ENCODE measurements around the gene CFAP141. TPM values are rescaled to one million over a fixed set of nuclear protein-coding genes. Genes with fewer than 3 reads are reported as not detected.
A peak's percentile ranks its signal among the peaks of the same experiment; 100 is the strongest.

Gene CFAP141
- total RNA-seq, 2 donors from 2014 or later, result not detected

DNA sequence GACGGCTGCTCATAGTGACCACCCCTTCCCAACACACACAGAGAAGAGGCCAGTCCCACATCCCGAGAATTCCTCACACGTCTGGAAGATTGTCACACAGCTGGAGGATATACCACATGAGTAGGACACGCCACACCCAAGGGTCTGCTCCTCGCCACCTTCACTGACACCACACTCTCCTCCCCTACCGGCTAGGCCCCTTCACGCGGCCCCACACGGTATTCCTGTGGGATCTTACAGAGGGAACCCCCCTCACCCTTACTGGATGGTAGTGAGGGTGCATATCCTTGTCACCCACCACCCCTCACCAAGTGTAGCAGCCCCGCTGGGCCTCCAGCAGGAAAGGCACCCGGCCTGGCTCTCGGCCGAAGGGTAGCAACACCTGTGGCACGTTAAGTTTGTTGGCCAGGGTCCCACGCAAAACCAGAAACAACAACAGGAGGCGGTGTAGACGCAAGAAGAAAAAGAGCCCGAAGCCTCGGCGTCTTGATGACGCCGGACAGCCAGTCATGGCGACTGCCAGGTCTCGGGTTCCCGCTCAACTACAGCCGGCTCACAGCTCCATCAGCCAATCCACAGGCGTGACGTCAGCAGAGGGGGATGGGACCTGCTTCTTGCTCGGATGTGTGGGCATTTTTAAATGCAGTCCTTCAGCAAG lies 51.5 kb downstream of the CFAP141 start, which contains the start of gene NUP210L:
Gene NUP210L, minus strand, starts transcription at position 540 of the 658 bp plus-strand sequence.
- Mint-ChIP-seq H3K9me3 (peaks cover 2% of the 10 kb centered on the region), H3K27ac (peak within 1 kb of the TSS; percentile 68), H3K4me1 (peaks cover 26% of the 10 kb centered on the region), H3K4me3 (no peak within 1 kb of the TSS), H3K27me3 (ENCODE audit: insufficient read depth) (no peaks in the 10 kb centered on the region), H3K36me3 (ENCODE audit: low read depth) (peaks cover 47% of the 10 kb centered on the region)
- Histone ChIP-seq H3K9ac (ENCODE audit: extremely low read depth, low read length, poor library complexity, severe bottlenecking) (no peak within 1 kb of the TSS), H3K4me1 (ENCODE audit: control insufficient read depth, insufficient read depth, low read length) (peaks cover 5% of the 10 kb centered on the region), H3K9me3 (ENCODE audit: control insufficient read depth, low read length) (peaks cover 2% of the 10 kb centered on the region), H3K27ac (ENCODE audit: low read depth, low read length) (peak within 1 kb of the TSS; percentile 3), H3K27me3 (ENCODE audit: control insufficient read depth, insufficient read depth, low read length, poor library complexity, severe bottlenecking) (no peaks in the 10 kb centered on the region), H3K36me3 (ENCODE audit: control insufficient read depth, insufficient read depth, low read length) (peaks cover 51% of the 10 kb centered on the region), H3K4me3 (ENCODE audit: low read length) (no peak within 1 kb of the TSS)
- TF ChIP-seq, protein P1, sequence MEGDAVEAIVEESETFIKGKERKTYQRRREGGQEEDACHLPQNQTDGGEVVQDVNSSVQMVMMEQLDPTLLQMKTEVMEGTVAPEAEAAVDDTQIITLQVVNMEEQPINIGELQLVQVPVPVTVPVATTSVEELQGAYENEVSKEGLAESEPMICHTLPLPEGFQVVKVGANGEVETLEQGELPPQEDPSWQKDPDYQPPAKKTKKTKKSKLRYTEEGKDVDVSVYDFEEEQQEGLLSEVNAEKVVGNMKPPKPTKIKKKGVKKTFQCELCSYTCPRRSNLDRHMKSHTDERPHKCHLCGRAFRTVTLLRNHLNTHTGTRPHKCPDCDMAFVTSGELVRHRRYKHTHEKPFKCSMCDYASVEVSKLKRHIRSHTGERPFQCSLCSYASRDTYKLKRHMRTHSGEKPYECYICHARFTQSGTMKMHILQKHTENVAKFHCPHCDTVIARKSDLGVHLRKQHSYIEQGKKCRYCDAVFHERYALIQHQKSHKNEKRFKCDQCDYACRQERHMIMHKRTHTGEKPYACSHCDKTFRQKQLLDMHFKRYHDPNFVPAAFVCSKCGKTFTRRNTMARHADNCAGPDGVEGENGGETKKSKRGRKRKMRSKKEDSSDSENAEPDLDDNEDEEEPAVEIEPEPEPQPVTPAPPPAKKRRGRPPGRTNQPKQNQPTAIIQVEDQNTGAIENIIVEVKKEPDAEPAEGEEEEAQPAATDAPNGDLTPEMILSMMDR (conservative IDR thresholded peaks at IDR 0.05), result no peak
- WGBS, 2 experiments (ENCODE audit: insufficient coverage in 1 of 2, insufficient read length in 1 of 2), result 90 to 94% methylated on average over 19 to 29 of the region's 29 CpGs
- DNase-seq, result peak; percentile 87

DNA sequence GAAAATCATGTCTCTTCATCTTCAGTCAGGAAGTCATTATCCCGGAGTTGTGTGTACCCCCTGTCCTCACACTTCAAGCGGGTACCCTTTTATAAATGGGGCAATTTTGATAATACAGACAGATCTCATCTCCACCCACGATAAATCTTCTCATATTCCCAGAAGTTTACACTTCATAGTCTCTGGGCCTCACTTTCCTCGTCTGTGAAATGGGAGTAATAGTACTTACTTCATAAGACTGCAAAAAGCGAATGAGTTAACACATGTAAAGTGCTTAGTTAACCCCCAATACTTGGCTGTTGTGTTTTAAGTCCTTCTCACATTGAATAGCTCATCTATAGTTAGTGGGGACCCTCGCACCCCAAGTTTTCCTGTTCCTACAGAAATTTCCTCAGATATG lies 52.1 kb downstream of the CFAP141 start:
- peaks cover 44% of the 10 kb centered on the region for H3K36me3 ChIP-seq (ENCODE audit: control insufficient read depth, insufficient read depth, low read length)
- TF ChIP-seq, protein P1 (conservative IDR thresholded peaks at IDR 0.05), result no peak
- no peak overlapping the region for H3K4me3 ChIP-seq (ENCODE audit: low read length)
- no peaks in the 10 kb centered on the region for H3K27me3 ChIP-seq (ENCODE audit: control insufficient read depth, insufficient read depth, low read length, poor library complexity, severe bottlenecking)
- H3K9ac ChIP-seq (ENCODE audit: extremely low read depth, low read length, poor library complexity, severe bottlenecking), result no peak overlapping the region
- peaks cover 25% of the 10 kb centered on the region for H3K4me1 Mint-ChIP-seq
- no peak for DNase-seq
- 94 to 100% methylated on average over 4 to 6 of the region's 6 CpGs for WGBS, 2 experiments (ENCODE audit: insufficient coverage in 1 of 2, insufficient read length in 1 of 2)
- H3K27ac Mint-ChIP-seq, result no peak overlapping the region
- no peaks in the 10 kb centered on the region for H3K9me3 Mint-ChIP-seq
- peaks cover 41% of the 10 kb centered on the region for H3K36me3 Mint-ChIP-seq (ENCODE audit: low read depth)
- no peak overlapping the region for H3K4me3 Mint-ChIP-seq
- no peak overlapping the region for H3K27ac ChIP-seq (ENCODE audit: low read depth, low read length)
- H3K4me1 ChIP-seq (ENCODE audit: control insufficient read depth, insufficient read depth, low read length), result peaks cover 5% of the 10 kb centered on the region
- H3K9me3 ChIP-seq (ENCODE audit: control insufficient read depth, low read length), result no peaks in the 10 kb centered on the region
- no peaks in the 10 kb centered on the region for H3K27me3 Mint-ChIP-seq (ENCODE audit: insufficient read depth)

DNA sequence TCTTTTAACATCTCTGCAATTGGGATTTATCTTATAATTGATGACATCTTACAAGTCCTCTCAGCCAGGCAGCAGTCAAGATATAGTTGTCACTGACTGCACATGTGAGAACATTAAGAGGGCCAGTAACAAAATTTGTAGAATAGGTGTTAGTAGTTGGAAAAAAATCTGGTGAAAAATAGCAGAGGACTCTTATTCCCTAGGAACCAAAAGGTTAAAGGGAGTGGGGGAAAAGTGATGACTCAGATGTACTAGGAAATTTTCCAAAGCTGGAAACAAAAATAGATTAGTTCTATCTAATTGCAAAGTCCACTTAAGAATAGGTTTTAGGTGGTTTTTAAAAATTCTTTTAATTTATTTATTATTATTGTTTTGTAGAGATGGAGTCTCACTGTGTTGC lies 54.8 kb downstream of the CFAP141 start:
- Mint-ChIP-seq H3K27ac (no peak overlapping the region), H3K36me3 (ENCODE audit: low read depth) (peaks cover 17% of the 10 kb centered on the region), H3K27me3 (ENCODE audit: insufficient read depth) (no peaks in the 10 kb centered on the region), H3K4me3 (no peak overlapping the region), H3K4me1 (peaks cover 6% of the 10 kb centered on the region), H3K9me3 (no peaks in the 10 kb centered on the region)
- H3K9ac ChIP-seq (ENCODE audit: extremely low read depth, low read length, poor library complexity, severe bottlenecking), result no peak overlapping the region
- TF ChIP-seq, protein P1 (conservative IDR thresholded peaks at IDR 0.05), result no peak
- DNase-seq, result no peak
- no peaks in the 10 kb centered on the region for H3K4me1 ChIP-seq (ENCODE audit: control insufficient read depth, insufficient read depth, low read length)
- no peaks in the 10 kb centered on the region for H3K9me3 ChIP-seq (ENCODE audit: control insufficient read depth, low read length)
- no peak overlapping the region for H3K4me3 ChIP-seq (ENCODE audit: low read length)
- no peak overlapping the region for H3K27ac ChIP-seq (ENCODE audit: low read depth, low read length)
- no peaks in the 10 kb centered on the region for H3K27me3 ChIP-seq (ENCODE audit: control insufficient read depth, insufficient read depth, low read length, poor library complexity, severe bottlenecking)
- peaks cover 19% of the 10 kb centered on the region for H3K36me3 ChIP-seq (ENCODE audit: control insufficient read depth, insufficient read depth, low read length)

Small RNA genes within 50 kb of the gene (microRNA-seq; reads per million reads assigned to microRNA genes)
- 1.5 reads per million, percentile 3 among the genes with 10 or more reads in this experiment for gene MIR190B (ENCODE audit: borderline microRNAs expressed)

Other genes with a start within 250 kb of the CFAP141 start
- gene CRTC2, start 247.7 kb downstream of the CFAP141 start, total RNA-seq, result 10 to 100 TPM; 35.5 to 40.9 TPM
- 100 to 1,000 TPM; 129 to 154 TPM for gene SLC39A1, start 242.8 kb downstream of the CFAP141 start, total RNA-seq
- gene CREB3L4, start 238.4 kb downstream of the CFAP141 start, total RNA-seq, result 10 to 100 TPM; 15.6 to 23.9 TPM
- 10 to 100 TPM; 63.6 to 72.8 TPM for gene JTB, start 228.7 kb downstream of the CFAP141 start, total RNA-seq
- 10 to 100 TPM; 80.3 to 97.1 TPM for gene RAB13, start 220.0 kb downstream of the CFAP141 start, total RNA-seq
- 1,000 to 10,000 TPM; 1,800 to 2,084 TPM for gene RPS27, start 215.6 kb downstream of the CFAP141 start, total RNA-seq
- under 1 TPM; 0.07 to 0.11 TPM for gene NUP210L, start 51.3 kb downstream of the CFAP141 start, total RNA-seq
- gene TPM3, start 14.2 kb downstream of the CFAP141 start, total RNA-seq, result 100 to 1,000 TPM; 597 to 679 TPM
- 100 to 1,000 TPM; 198 to 224 TPM for gene UBAP2L, start 14.6 kb upstream of the CFAP141 start, total RNA-seq
- 10 to 100 TPM; 55.7 to 59.4 TPM for gene HAX1, start 66.3 kb upstream of the CFAP141 start, total RNA-seq
- gene AQP10, start 114.8 kb upstream of the CFAP141 start, total RNA-seq, result not detected
- 10 to 100 TPM; 34.1 to 41.5 TPM for gene ATP8B2, start 119.2 kb upstream of the CFAP141 start, total RNA-seq
- gene IL6R, start 199.0 kb upstream of the CFAP141 start, total RNA-seq, result 1 to 10 TPM in 1 of 2 donors, under 1 TPM in 1; 0.77 to 1.0 TPM

Data from endodermal cell (in vitro differentiated cells).